ENCODE data around the gene WNT3A. TPM values are rescaled to one million over a fixed set of nuclear protein-coding genes. Genes with fewer than 3 reads are reported as not detected.

Gene WNT3A
- total and polyA plus RNA-seq, 9 of the 15 experiments (the other 6 are each of a cell fraction or from before 2014, with no cell fraction given): not detected

DNA sequence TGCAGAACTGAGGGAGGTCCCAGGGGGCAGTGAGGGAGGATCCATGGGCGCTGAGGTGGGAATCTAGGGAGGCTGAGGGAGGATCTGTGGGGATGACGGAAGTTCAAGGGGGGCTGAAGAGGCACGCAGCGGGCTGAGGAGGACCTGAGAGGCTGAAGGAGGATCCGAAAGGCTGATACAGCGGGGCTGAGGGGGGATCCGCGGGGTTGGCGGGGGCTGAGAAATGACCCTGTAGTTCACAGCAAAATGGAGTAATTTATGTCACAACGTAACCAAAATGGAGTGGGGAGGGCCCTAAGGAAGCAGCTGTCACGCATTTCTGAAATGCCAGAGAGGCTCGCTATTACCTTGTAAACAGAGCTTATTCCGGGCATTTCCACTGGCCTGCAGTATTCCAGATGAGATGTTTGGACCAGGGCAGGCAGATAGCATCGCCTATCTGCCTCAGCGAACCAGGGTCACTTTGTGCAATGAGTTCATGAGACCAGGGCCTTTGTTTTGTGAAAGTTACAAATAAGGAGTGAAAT is 103.2 kb downstream of the WNT3A start (continued):
- peak; percentile 79; the same call in 1 of the 2 replicates for TF ChIP-seq ZNF589 (CRISPR knock-in tag; IDR thresholded peaks at IDR 0.05; ENCODE audit: low read depth)

GRCh38 chr1:228110556-228110955 is 103.8 kb downstream of the WNT3A start:
- in situ Hi-C loops (cut with MboI): no loop called here
- no peak overlapping the region for H3K4me3 ChIP-seq
- peak overlapping the region in 1 of 2 experiments; percentile 86; a peak in 2 of 4 replicates for H3K9ac ChIP-seq (ENCODE audit: insufficient read depth in 1 of 2, low read depth in 2 of 2, low read length in 2 of 2)
- TF ChIP-seq ZFP1 (CRISPR knock-in tag; IDR thresholded peaks at IDR 0.05) (no peak), ETV5 (CRISPR knock-in tag; IDR thresholded peaks at IDR 0.05; ENCODE audit: low read depth) (0 out of 2 replicates have a peak, but pooled peaks have one; percentile 15), EZH2 (IDR thresholded peaks at IDR 0.05; ENCODE audit: borderline replicate concordance, low read depth, low read length) (no peak), GABPB2 (CRISPR knock-in tag; conservative IDR thresholded peaks at IDR 0.05) (no peak), NR2C1 (IDR thresholded peaks at IDR 0.05) (no peak), NR2C1 (tag; IDR thresholded peaks at IDR 0.05) (no peak), ATF1 (CRISPR knock-in tag; IDR thresholded peaks at IDR 0.05) (no peak), ATF1 (tag; IDR thresholded peaks at IDR 0.05) (no peak), POLR2AphosphoS5 (IDR thresholded peaks at IDR 0.05; ENCODE audit: control insufficient read depth, insufficient read depth, low read depth, low read length) (no peak), ELK3 (CRISPR knock-in tag; IDR thresholded peaks at IDR 0.05) (no peak), CBFA2T2 (conservative IDR thresholded peaks at IDR 0.05) (no peak), EP300 (IDR thresholded peaks at IDR 0.05; ENCODE audit: low read length) (no peak), CAMTA2 (CRISPR knock-in tag; conservative IDR thresholded peaks at IDR 0.05) (no peak), BCOR (IDR thresholded peaks at IDR 0.05) (no peak)
- TF ChIP-seq, protein P1, sequence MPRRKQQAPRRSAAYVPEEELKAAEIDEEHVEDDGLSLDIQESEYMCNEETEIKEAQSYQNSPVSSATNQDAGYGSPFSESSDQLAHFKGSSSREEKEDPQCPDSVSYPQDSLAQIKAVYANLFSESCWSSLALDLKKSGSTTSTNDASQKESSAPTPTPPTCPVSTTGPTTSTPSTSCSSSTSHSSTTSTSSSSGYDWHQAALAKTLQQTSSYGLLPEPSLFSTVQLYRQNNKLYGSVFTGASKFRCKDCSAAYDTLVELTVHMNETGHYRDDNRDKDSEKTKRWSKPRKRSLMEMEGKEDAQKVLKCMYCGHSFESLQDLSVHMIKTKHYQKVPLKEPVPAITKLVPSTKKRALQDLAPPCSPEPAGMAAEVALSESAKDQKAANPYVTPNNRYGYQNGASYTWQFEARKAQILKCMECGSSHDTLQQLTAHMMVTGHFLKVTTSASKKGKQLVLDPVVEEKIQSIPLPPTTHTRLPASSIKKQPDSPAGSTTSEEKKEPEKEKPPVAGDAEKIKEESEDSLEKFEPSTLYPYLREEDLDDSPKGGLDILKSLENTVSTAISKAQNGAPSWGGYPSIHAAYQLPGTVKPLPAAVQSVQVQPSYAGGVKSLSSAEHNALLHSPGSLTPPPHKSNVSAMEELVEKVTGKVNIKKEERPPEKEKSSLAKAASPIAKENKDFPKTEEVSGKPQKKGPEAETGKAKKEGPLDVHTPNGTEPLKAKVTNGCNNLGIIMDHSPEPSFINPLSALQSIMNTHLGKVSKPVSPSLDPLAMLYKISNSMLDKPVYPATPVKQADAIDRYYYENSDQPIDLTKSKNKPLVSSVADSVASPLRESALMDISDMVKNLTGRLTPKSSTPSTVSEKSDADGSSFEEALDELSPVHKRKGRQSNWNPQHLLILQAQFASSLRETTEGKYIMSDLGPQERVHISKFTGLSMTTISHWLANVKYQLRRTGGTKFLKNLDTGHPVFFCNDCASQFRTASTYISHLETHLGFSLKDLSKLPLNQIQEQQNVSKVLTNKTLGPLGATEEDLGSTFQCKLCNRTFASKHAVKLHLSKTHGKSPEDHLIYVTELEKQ (CRISPR knock-in tag; IDR thresholded peaks at IDR 0.05): no peak
- TF ChIP-seq, protein P2, sequence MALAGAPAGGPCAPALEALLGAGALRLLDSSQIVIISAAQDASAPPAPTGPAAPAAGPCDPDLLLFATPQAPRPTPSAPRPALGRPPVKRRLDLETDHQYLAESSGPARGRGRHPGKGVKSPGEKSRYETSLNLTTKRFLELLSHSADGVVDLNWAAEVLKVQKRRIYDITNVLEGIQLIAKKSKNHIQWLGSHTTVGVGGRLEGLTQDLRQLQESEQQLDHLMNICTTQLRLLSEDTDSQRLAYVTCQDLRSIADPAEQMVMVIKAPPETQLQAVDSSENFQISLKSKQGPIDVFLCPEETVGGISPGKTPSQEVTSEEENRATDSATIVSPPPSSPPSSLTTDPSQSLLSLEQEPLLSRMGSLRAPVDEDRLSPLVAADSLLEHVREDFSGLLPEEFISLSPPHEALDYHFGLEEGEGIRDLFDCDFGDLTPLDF (CRISPR knock-in tag; IDR thresholded peaks at IDR 0.05): no peak

More at GRCh38 chr1:228110556-228110955, 103.8 kb downstream of the WNT3A start:
- no peaks in the 10 kb centered on the region for H3K9me1 ChIP-seq (ENCODE audit: control insufficient read depth, insufficient read depth, low read length)
- BruUV-seq (replicated peaks): no TSS peak
- H2AFZ ChIP-seq (ENCODE audit: low read depth, low read length): peak overlapping the region; percentile 94
- DNase-seq (ENCODE audit: extremely low read depth in 1 of 4, low spot score in 3 of 4) (peak in 1 of 4 experiments; percentile 5), ATAC-seq (no peak), FAIRE-seq (no peak)
- no peaks in the 10 kb centered on the region for H4K20me1 ChIP-seq (replicated peaks; ENCODE audit: control insufficient read depth, insufficient read depth, low read length)
- peaks cover 27% of the 10 kb centered on the region for H3K79me2 ChIP-seq (ENCODE audit: control insufficient read depth, insufficient read depth, low read length)
- ChIA-PET POLR2A (interaction anchor here (0.5 to 2.5 kb wide), 13 partner anchors 11 to 378 kb away, joined by 3 to 22 read pairs (median 3); no protein-coding TSS in a partner anchor), CTCF (ENCODE audit: low intra/inter-chr PET ratio) (no interaction called here)
- H3K27ac ChIP-seq (ENCODE audit: extremely low read depth, low read depth, low read length): peak overlapping the region; percentile 76; the same call in 1 of the 3 replicates
- no peaks in the 10 kb centered on the region for H3K27me3 ChIP-seq (ENCODE audit: control insufficient read depth in 2 of 2, insufficient read depth in 2 of 2, low read length in 2 of 2)
- peak overlapping the region; percentile 97 for H3K4me2 ChIP-seq (ENCODE audit: insufficient read depth, low read length)
- H3K36me3 ChIP-seq (ENCODE audit: control insufficient read depth, insufficient read depth, low read length): peaks cover 26% of the 10 kb centered on the region; the same call in 2 of the 3 replicates
- 19% methylated on average over 7 of the region's 7 CpGs for WGBS (ENCODE audit: insufficient coverage, low coverage, missing lambda C conversion rate)
- peaks cover 16 to 32% of the 10 kb centered on the region in 2 experiments; a peak in 4 of 5 replicates for H3K4me1 ChIP-seq (replicated peaks in 1 of 2; ENCODE audit: control insufficient read depth in 2 of 2, insufficient read depth in 2 of 2, low read length in 2 of 2)
- H3K9me3 ChIP-seq (replicated peaks; ENCODE audit: control insufficient read depth, insufficient read depth, low read depth, low read length): no peaks in the 10 kb centered on the region
- intact Hi-C loops (cut with micrococcal nuclease): no loop called here
